ENCODE data around the gene SARM1. TPM values are rescaled to one million over a fixed set of nuclear protein-coding genes. Genes with fewer than 3 reads are reported as not detected.

SARM1 gene
- total and polyA plus RNA-seq, 2 of the 8 experiments (the other 6 are each of a cell fraction or from before 2014, with no cell fraction given) = 5.8 to 9.2 TPM

DNA sequence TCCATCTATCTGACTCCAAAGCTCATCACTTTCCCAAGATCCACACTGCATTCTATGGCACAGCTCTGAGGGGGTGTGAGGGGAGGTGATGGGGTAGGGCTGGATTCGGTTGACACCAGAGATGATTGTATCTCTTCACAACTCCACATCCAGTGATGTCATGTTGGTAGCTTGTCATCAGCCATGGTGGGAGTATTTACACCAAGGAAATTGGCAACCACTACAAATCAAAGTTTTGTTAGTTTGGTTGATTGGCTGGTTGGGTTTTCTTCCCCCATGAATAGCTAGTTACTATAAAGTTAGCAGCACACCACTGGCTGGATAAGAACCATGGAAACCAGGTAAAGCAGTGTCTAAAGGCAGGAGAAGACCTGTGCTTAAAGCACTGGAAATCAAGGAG, 19.5 kb downstream of the SARM1 start (continued):
- TF ChIP-seq KDM4A (IDR thresholded peaks at IDR 0.05; ENCODE audit: low read depth, low read length, severe bottlenecking) (no peak), RNF2 (IDR thresholded peaks at IDR 0.05; ENCODE audit: borderline replicate concordance, low read depth, low read length, missing control alignments, poor library complexity, severe bottlenecking) (no peak), RXRA (IDR thresholded peaks at IDR 0.05; ENCODE audit: insufficient read depth, low read depth, low read length) (no peak), EP300 (IDR thresholded peaks at IDR 0.05; ENCODE audit: borderline replicate concordance in 1 of 2, low read depth in 2 of 2, low read length in 2 of 2) (no peak), NRF1 (IDR thresholded peaks at IDR 0.05; ENCODE audit: low read depth, low read length) (no peak)

Data from H1 (cell line).